ENCODE results near the gene GSTCD.
"Not testable (repeated sequence)": the region's sequence is repeated elsewhere in the genome, so short reads cannot be mapped to it uniquely, and the experiment has no call there.

DNA sequence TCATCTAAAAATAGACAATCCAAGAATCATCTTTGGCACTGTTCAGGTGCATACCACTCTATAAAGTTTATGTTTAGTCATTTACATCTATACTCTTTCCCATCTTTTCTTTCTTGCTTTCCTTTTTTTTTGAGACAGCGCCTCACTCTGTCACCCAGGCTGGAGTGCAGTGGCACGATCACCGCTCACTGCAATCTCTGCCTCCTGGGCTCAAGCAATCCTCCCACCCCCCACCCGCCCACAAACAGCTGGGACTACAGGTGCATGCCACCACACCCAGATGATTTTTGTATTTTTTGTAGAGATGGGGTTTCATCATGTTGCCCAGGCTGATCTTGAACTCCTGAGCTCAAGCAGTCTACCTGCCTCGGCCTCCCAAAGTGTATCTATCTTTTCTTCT, 13.8 kb upstream of the GSTCD start:
- TF ChIP-seq POLR2A, EP300, POLR2AphosphoS5 (IDR thresholded peaks at IDR 0.05): not testable (repeated sequence)
- TF ChIP-seq, protein P1, sequence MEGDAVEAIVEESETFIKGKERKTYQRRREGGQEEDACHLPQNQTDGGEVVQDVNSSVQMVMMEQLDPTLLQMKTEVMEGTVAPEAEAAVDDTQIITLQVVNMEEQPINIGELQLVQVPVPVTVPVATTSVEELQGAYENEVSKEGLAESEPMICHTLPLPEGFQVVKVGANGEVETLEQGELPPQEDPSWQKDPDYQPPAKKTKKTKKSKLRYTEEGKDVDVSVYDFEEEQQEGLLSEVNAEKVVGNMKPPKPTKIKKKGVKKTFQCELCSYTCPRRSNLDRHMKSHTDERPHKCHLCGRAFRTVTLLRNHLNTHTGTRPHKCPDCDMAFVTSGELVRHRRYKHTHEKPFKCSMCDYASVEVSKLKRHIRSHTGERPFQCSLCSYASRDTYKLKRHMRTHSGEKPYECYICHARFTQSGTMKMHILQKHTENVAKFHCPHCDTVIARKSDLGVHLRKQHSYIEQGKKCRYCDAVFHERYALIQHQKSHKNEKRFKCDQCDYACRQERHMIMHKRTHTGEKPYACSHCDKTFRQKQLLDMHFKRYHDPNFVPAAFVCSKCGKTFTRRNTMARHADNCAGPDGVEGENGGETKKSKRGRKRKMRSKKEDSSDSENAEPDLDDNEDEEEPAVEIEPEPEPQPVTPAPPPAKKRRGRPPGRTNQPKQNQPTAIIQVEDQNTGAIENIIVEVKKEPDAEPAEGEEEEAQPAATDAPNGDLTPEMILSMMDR (IDR thresholded peaks at IDR 0.05) = not testable (repeated sequence)
